ENCODE results near the gene RTN4R. TPM values are rescaled to one million over a fixed set of nuclear protein-coding genes. Genes with fewer than 3 reads are reported as not detected.

Gene RTN4R
- total and polyA plus RNA-seq, 12 donors: 0.35 to 18.8 (median 1.1) TPM

GRCh38 chr22:20296598-20296997 lies 28.5 kb upstream of the RTN4R start:
- intact Hi-C loops (cut with DNase I): no loop called here
- Histone ChIP-seq H3K36me3 (replicated peaks in 1 of 2) (no peaks in the 10 kb centered on the region), H3K4me3 (no peak overlapping the region), H3K27ac (no peak overlapping the region), H3K27me3 (no peaks in the 10 kb centered on the region), H3K4me1 (replicated peaks in 1 of 2) (peaks cover 0 to 11% of the 10 kb centered on the region in 2 donors), H3K9me3 (replicated peaks in 1 of 3) (no peaks in the 10 kb centered on the region)
- 81 to 90% (median 84%) methylated on average over 9 of the region's 9 CpGs for WGBS, 4 donors
- no peak for TF ChIP-seq CTCF (IDR thresholded peaks at IDR 0.05)
- TF ChIP-seq POLR2A (IDR thresholded peaks at IDR 0.05): no peak
- DNase-seq: no peak

GRCh38 chr22:20295262-20296064 lies 27.3 kb upstream of the RTN4R start:
- 83 to 88% (median 85%) methylated on average over 10 to 12 of the region's 12 CpGs for WGBS, 4 donors
- TF ChIP-seq CTCF (IDR thresholded peaks at IDR 0.05): no peak
- TF ChIP-seq POLR2A (IDR thresholded peaks at IDR 0.05): no peak
- no peak for DNase-seq
- Histone ChIP-seq H3K27ac (no peak overlapping the region), H3K9me3 (replicated peaks in 1 of 3) (no peaks in the 10 kb centered on the region), H3K4me1 (replicated peaks in 1 of 2) (peaks cover 0 to 11% of the 10 kb centered on the region in 2 donors), H3K27me3 (no peaks in the 10 kb centered on the region), H3K36me3 (replicated peaks in 1 of 2) (no peaks in the 10 kb centered on the region), H3K4me3 (no peak overlapping the region)
- intact Hi-C loops (cut with DNase I): no loop called here

GRCh38 chr22:20292673-20293232 lies 24.6 kb upstream of the RTN4R start:
- Histone ChIP-seq H3K4me3 (no peak overlapping the region), H3K27ac (no peak overlapping the region), H3K36me3 (replicated peaks in 1 of 2) (no peaks in the 10 kb centered on the region), H3K27me3 (no peaks in the 10 kb centered on the region), H3K4me1 (replicated peaks in 1 of 2) (no peaks in the 10 kb centered on the region), H3K9me3 (replicated peaks in 1 of 3) (no peaks in the 10 kb centered on the region)
- WGBS, 4 donors: 75 to 80% (median 78%) methylated on average over 7 to 13 of the region's 13 CpGs
- intact Hi-C loops (cut with DNase I): no loop called here
- TF ChIP-seq POLR2A (IDR thresholded peaks at IDR 0.05): no peak
- TF ChIP-seq CTCF (IDR thresholded peaks at IDR 0.05): no peak
- DNase-seq: no peak

- TF ChIP-seq CTCF (IDR thresholded peaks at IDR 0.05): no peak
- TF ChIP-seq POLR2A (IDR thresholded peaks at IDR 0.05): no peak
- Histone ChIP-seq H3K4me1 (replicated peaks in 1 of 2) (no peaks in the 10 kb centered on the region), H3K9me3 (replicated peaks in 1 of 3) (no peaks in the 10 kb centered on the region), H3K36me3 (replicated peaks in 1 of 2) (no peaks in the 10 kb centered on the region), H3K4me3 (no peak overlapping the region), H3K27ac (no peak overlapping the region), H3K27me3 (no peaks in the 10 kb centered on the region)
- 79 to 89% (median 85%) methylated on average over 5 of the region's 5 CpGs for WGBS, 4 donors
- no peak for DNase-seq
- intact Hi-C loops (cut with DNase I): no loop called here
Measured at GRCh38 chr22:20292108-20292507, 24.0 kb upstream of the RTN4R start.

All from adrenal gland (tissue), 12 donors.